GM23338 (cell line): ENCODE results near the gene CORO1C. TPM values are rescaled to one million over a fixed set of nuclear protein-coding genes. Genes with fewer than 3 reads are reported as not detected.

Experiments used
- ATAC-seq: fragments of 200-7000 bp; cut with Tn5 transposase; 3 replicates; pipeline ENCODE4 v1.9.1; 2020
- DNase-seq: peaks from one replicate; pipeline ENCODE4 v3.0.0-alpha.2; 2015; ENCODE audit warnings: low spot score
- H2AFZ ChIP-seq: fragments of 200-600 bp; sonication (generic); 2 replicates; pipeline ENCODE4 v1.8.0; 2016; ENCODE audit warnings: antibody characterized with exemption, mild to moderate bottlenecking, moderate library complexity
- H3F3A ChIP-seq: fragments of 200-600 bp; sonication (generic); replicated peaks from 2 replicates; pipeline ENCODE4 v1.8.0; 2017; ENCODE audit warnings: antibody characterized with exemption, mixed run types, low read depth
- H3K27ac ChIP-seq: fragments of 200-600 bp; sonication (generic); 2 replicates; pipeline ENCODE4 v1.6.1; 2016; ENCODE audit warnings: low read depth
- H3K27me3 ChIP-seq: fragments of 200-600 bp; sonication (generic); 2 replicates; pipeline ENCODE4 v1.8.0; 2016; ENCODE audit warnings: mild to moderate bottlenecking, mixed run types, moderate library complexity; ENCODE audit not compliant: insufficient read depth
- H3K36me3 ChIP-seq: fragments of 200-600 bp; sonication (generic); 2 replicates; pipeline ENCODE4 v1.8.0; 2016; ENCODE audit warnings: mild to moderate bottlenecking; ENCODE audit not compliant: insufficient read depth
- H3K4me1 ChIP-seq: fragments of 200-600 bp; sonication (generic); 2 replicates; pipeline ENCODE4 v1.8.0; 2016; ENCODE audit warnings: mild to moderate bottlenecking, moderate library complexity; ENCODE audit not compliant: insufficient read depth
- H3K4me2 ChIP-seq: fragments of 200-600 bp; sonication (generic); 2 replicates; pipeline ENCODE4 v1.7.1; 2017; ENCODE audit warnings: mixed run types
- H3K4me3 ChIP-seq: fragments of 200-600 bp; sonication (generic); 2 replicates; pipeline ENCODE4 v1.6.1; 2016; ENCODE audit warnings: mixed run types
- H3K79me2 ChIP-seq: fragments of 200-600 bp; sonication (generic); replicated peaks from 2 replicates; pipeline ENCODE4 v1.8.0; 2017; ENCODE audit warnings: mild to moderate bottlenecking; ENCODE audit not compliant: insufficient read depth
- H3K9me2 ChIP-seq: fragments of 200-600 bp; sonication (generic); 2 replicates; pipeline ENCODE4 v1.8.0; 2017; ENCODE audit not compliant: insufficient read depth
- H4K20me1 ChIP-seq: fragments of 200-600 bp; sonication (generic); replicated peaks from 2 replicates; pipeline ENCODE4 v1.8.0; 2017; ENCODE audit warnings: mild to moderate bottlenecking; ENCODE audit not compliant: insufficient read depth
- H3K27ac Mint-ChIP-seq: 2 replicates; pipeline ENCODE4 v1.8.0; 2020; ENCODE audit warnings: inconsistent platforms, mild to moderate bottlenecking, moderate library complexity, mixed read lengths
- H3K27me3 Mint-ChIP-seq: 3 replicates; pipeline ENCODE4 v1.8.0; 2022; ENCODE audit warnings: low read depth, mild to moderate bottlenecking, moderate library complexity, mixed read lengths, inconsistent platforms; ENCODE audit not compliant: insufficient read depth, poor library complexity
- H3K36me3 Mint-ChIP-seq: 3 replicates; pipeline ENCODE4 v1.8.0; 2021; ENCODE audit warnings: low read depth, mild to moderate bottlenecking, inconsistent platforms, moderate library complexity, mixed read lengths
- H3K4me1 Mint-ChIP-seq: 3 replicates; pipeline ENCODE4 v1.8.0; 2020; ENCODE audit warnings: mild to moderate bottlenecking, inconsistent platforms, mixed read lengths
- H3K4me3 Mint-ChIP-seq: 3 replicates; pipeline ENCODE4 v1.8.0; 2021; ENCODE audit warnings: moderate library complexity, mild to moderate bottlenecking, inconsistent platforms, mixed read lengths
- H3K9me3 Mint-ChIP-seq: 3 replicates; pipeline ENCODE4 v1.8.0; 2020; ENCODE audit warnings: moderate library complexity, mild to moderate bottlenecking, inconsistent platforms, mixed read lengths
- CTCF ChIP-seq, 2 experiments: fragments of 200-600 bp in 1 of 2; sonication (generic) in 1 of 2; conservative IDR thresholded peaks; 2 replicates each; pipeline versions ENCODE4 v1.5.1 to v1.6.1; 2016 to 2017; ENCODE audit warnings: antibody characterized with exemption in 2 of 2, low read depth in 2 of 2, mild to moderate bottlenecking in 2 of 2, moderate library complexity in 1 of 2
- EZH2 ChIP-seq: fragments of 200-600 bp; sonication (generic); IDR thresholded peaks from one replicate; pipeline ENCODE4 v1.8.0; 2017; ENCODE audit warnings: antibody characterized with exemption, mild to moderate bottlenecking, low read depth; ENCODE audit not compliant: unreplicated experiment
- EZH2phosphoT487 ChIP-seq: fragments of 200-600 bp; sonication (generic); IDR thresholded peaks from one replicate; pipeline ENCODE4 v1.8.1; 2018; ENCODE audit warnings: antibody characterized with exemption; ENCODE audit not compliant: unreplicated experiment
- POLR2AphosphoS5 ChIP-seq: IDR thresholded peaks from 2 replicates; pipeline ENCODE4 v1.6.1; 2016; ENCODE audit warnings: antibody characterized with exemption, low read depth
- REST ChIP-seq: IDR thresholded peaks from one replicate; pipeline ENCODE4 v1.6.1; 2018; ENCODE audit warnings: antibody characterized with exemption; ENCODE audit not compliant: unreplicated experiment
- ZNF114 ChIP-seq: fragments of 250-450 bp; sonication (Bioruptor Pico); IDR thresholded peaks from 2 replicates; pipeline ENCODE4 v1.5.0; 2020; ENCODE audit warnings: mild to moderate bottlenecking, moderate library complexity
- ZNF331 ChIP-seq: fragments of 250-450 bp; sonication (Bioruptor Pico); IDR thresholded peaks from 2 replicates; pipeline ENCODE4 v1.5.0; 2020; ENCODE audit warnings: low read depth, mild to moderate bottlenecking, moderate library complexity
- polyA plus RNA-seq: library from polyadenylated mRNA; unstranded; fragments of >200 nt; fragmentation: Nextera tagmentation; extraction: Ambion mirVana; gene quantifications from 2 replicates; pipeline ENCODE4 v1.2.1, GENCODE V29; 2016
- total RNA-seq: library from RNA; depleted of rRNA; stranded (reverse); fragments of >200 nt; shearing (Covaris generic); gene quantifications from 2 replicates; pipeline ENCODE4 v1.2.3, GENCODE V29; 2014

CORO1C gene
- total and polyA plus RNA-seq, 2 experiments from 2014 or later, result 59.2 to 89.5 TPM

- TF ChIP-seq EZH2 (no peak), ZNF114 (no peak), REST (no peak)
Observed at GRCh38 chr12:108696111-108696995, 35.0 kb downstream of the CORO1C start (continued).

- Mint-ChIP-seq H3K4me3 (no peak overlapping the region), H3K27ac (no peak overlapping the region), H3K27me3 (peaks cover 3% of the 10 kb centered on the region), H3K9me3 (no peaks in the 10 kb centered on the region), H3K36me3 (peaks cover 20% of the 10 kb centered on the region), H3K4me1 (peaks cover 34% of the 10 kb centered on the region)
- no peaks in the 10 kb centered on the region for H3K9me2 ChIP-seq
- H3K27me3 ChIP-seq, result no peaks in the 10 kb centered on the region
- no peak overlapping the region for H3K27ac ChIP-seq
- no peaks in the 10 kb centered on the region; the same call in 1 of the 2 replicates for H4K20me1 ChIP-seq
- H3K36me3 ChIP-seq, result no peaks in the 10 kb centered on the region
- no peak overlapping the region for H3K4me3 ChIP-seq
- no peaks in the 10 kb centered on the region for H3F3A ChIP-seq
- no peak overlapping the region for H3K4me2 ChIP-seq
- no peak for ATAC-seq
- peaks cover 73% of the 10 kb centered on the region for H3K79me2 ChIP-seq
- H2AFZ ChIP-seq, result no peak overlapping the region
- H3K4me1 ChIP-seq, result peaks cover 10% of the 10 kb centered on the region
- TF ChIP-seq ZNF331 (CRISPR knock-in tag) (no peak), CTCF (conservative IDR thresholded peaks at IDR 0.05; ENCODE audit: low read depth in 2 of 2) (no peak), ZNF114 (no peak), EZH2phosphoT487 (no peak), POLR2AphosphoS5 (no peak)
- no peak for DNase-seq
Observed at GRCh38 chr12:108694812-108695278, 36.5 kb downstream of the CORO1C start.
